SK-N-SH treated with all-trans-retinoic acid at 6 μM for 48 hours (cell line): Measurements from ENCODE around the gene AGBL1.

Experiments
- OSR1 ChIP-seq: fragments of 250-450 bp; sonication (Bioruptor Pico); IDR thresholded peaks from 2 replicates; pipeline ENCODE4 v1.8.0; 2022; ENCODE audit warnings: moderate library complexity, mild to moderate bottlenecking, inconsistent platforms
- ZFP3 ChIP-seq: fragments of 250-450 bp; sonication (Bioruptor Pico); IDR thresholded peaks from 2 replicates; pipeline ENCODE4 v1.5.0; 2020; ENCODE audit warnings: mild to moderate bottlenecking, moderate library complexity
- TF ChIP-seq, protein P1 (sequence below): fragments of 250-450 bp; sonication (Bioruptor Pico); IDR thresholded peaks from 2 replicates; pipeline ENCODE4 v1.5.0; 2020; ENCODE audit warnings: mild to moderate bottlenecking, moderate library complexity

- TF ChIP-seq OSR1 (CRISPR knock-in tag) (no peak), ZFP3 (no peak)
- TF ChIP-seq, protein P1, sequence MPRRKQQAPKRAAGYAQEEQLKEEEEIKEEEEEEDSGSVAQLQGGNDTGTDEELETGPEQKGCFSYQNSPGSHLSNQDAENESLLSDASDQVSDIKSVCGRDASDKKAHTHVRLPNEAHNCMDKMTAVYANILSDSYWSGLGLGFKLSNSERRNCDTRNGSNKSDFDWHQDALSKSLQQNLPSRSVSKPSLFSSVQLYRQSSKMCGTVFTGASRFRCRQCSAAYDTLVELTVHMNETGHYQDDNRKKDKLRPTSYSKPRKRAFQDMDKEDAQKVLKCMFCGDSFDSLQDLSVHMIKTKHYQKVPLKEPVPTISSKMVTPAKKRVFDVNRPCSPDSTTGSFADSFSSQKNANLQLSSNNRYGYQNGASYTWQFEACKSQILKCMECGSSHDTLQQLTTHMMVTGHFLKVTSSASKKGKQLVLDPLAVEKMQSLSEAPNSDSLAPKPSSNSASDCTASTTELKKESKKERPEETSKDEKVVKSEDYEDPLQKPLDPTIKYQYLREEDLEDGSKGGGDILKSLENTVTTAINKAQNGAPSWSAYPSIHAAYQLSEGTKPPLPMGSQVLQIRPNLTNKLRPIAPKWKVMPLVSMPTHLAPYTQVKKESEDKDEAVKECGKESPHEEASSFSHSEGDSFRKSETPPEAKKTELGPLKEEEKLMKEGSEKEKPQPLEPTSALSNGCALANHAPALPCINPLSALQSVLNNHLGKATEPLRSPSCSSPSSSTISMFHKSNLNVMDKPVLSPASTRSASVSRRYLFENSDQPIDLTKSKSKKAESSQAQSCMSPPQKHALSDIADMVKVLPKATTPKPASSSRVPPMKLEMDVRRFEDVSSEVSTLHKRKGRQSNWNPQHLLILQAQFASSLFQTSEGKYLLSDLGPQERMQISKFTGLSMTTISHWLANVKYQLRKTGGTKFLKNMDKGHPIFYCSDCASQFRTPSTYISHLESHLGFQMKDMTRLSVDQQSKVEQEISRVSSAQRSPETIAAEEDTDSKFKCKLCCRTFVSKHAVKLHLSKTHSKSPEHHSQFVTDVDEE (CRISPR knock-in tag): no peak
Measured at GRCh38 chr15:86433983-86434382, 354.3 kb downstream of the AGBL1 start.
